T-helper 1 cell (primary cell): Measurements from ENCODE around the gene C11orf68.

Experiments used
- DNase-seq, 5 donors: peaks; one replicate each; pipeline ENCODE4 v3.0.0-alpha.2; 2012 to 2020

The C11orf68 gene

DNA sequence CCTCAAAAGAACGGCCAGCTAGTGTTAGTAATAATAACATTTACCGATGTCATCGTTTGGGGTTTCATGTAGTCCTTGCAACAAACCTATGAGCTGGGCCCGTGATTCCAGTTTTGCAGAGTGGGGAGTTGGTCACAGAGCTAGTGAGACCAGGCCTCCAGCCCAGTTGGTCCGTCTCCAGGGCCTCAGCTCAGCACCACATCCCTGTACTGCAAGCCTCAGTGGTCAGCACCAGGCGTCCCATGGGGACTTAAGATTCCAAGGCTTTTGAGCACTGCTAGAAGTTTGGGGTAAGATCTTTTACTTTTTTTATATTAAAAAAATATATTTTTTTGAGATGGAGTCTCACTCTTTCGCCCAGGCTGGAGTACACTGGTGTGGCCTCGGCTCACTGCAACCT, 25.3 kb upstream of the C11orf68 start:
- no peak for DNase-seq

DNA sequence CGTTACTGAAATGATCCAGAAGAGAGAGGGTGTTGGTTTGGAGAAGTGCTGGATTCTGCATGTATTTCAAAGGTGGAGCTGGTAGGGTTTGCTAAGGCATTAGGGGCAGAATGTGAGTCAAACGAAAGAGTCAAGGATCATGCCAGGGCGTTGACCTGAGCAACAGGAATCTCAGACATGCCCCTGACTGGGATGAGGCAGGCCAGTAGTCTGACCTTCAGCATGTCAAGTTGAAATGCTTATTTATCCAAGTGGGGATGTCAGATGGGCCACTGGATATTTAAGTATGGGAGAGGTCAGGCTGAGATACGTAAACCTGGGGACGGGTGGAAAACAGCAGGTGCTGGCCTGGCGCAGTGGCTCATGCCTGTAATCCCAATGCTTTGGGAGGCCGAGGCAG, 23.7 kb upstream of the C11orf68 start:
- no peak for DNase-seq

DNA sequence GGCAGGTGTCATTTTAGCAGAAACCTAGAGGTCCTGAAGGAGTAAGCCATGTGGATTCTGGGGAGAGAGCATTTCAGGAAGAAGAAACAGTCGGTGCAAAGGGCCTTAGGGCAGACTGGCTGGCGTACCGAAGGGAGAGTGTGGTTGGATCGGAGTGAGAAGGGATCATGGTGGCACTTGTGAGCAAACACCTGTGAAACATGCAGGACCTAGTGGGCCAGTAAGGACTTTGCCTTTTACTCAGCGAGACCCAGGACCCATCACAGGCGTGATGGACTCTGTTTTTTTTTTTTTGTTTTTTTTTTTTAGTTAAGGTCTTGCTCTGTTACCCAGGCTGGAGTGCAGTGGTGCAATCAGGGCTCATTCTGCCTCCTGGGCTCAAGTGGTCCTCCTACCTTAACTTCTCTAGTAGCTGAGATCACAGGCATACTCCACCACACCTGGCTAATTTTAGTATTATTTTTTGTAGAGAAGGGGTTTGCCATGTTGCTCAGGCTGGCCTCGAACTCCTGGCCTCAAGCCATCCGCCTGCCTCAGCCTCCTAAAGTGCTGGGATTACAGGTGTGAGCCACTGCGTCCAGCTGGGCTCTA, 23.0 kb upstream of the C11orf68 start:
- DNase-seq: no peak

DNA sequence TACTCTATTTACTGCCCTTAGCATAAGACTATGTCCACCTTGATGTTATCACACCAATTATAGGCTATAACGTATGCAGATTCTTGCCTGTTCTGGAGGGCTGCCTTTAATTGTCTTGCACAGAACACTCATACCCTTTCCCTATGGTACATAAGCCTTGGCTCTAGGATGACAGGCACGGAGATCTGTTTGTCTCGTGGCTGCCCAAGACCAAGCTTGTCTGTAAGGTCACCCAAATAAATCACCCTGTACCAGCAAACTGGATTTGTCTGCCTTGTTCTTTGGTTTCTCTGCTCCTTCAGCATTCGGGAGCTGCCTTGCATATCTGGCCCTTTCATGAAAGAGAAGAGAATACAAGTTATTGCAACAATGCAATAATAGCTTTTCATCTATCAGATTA, 18.9 kb upstream of the C11orf68 start:
- no peak for DNase-seq

GRCh38 chr11:65934014-65934413, 15.2 kb upstream of the C11orf68 start:
- no peak for DNase-seq

GRCh38 chr11:65932558-65932919, 13.7 kb upstream of the C11orf68 start:
- DNase-seq: no peak

GRCh38 chr11:65931773-65932557, 13.1 kb upstream of the C11orf68 start:
- DNase-seq: no peak

- DNase-seq: no peak
Measured at GRCh38 chr11:65928667-65929066, 9.8 kb upstream of the C11orf68 start.

DNA sequence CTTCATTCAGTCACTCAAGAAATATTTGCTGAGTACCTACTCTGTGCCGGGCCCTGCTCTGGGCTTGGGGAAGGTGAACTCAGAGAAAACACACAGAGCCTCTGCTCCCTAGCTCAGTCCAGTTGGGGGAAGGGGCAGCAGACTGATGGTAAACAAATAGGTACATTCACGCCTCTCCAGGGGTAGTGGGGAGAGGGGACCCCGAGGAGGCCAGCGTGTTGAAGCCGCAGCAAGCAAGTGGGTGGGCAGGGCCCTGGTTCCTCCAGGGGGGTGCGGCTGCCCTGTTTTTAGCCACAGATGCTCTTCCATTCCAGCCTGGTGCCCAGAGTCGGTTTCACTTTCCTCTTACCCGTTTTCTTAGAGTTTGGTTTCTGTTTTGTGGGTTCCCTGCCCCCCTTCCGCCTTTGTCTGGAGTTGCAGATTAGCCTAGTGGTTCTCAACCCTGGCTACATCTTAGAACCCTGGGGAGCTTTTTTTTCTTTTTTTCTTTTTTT, 9.1 kb upstream of the C11orf68 start:
- peak; percentile 55 to 87 (median 72) for DNase-seq

GRCh38 chr11:65925397-65925796, 6.5 kb upstream of the C11orf68 start:
- no peak for DNase-seq

- no peak for DNase-seq
Measured at GRCh38 chr11:65922565-65922964, 3.7 kb upstream of the C11orf68 start.

DNA sequence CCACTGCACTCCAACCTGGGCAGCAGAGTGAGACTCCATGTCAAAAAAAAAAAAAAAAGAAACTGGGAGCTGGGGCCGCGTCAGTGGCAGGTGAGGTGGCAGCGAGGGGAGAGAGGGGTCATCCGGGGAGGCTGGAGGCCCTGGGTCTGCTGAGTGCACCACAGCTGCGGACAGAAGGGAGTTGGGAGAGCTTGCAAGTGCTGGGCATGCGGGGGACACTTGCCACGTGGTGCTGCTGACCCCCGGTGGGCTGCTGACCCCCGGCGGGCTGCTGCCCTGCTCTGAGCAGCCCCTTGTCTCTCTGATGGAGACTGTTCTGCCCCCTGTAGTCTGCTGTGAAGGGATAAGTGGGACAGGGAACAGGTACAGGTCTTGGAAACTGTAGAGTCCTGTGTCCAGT, 3.0 kb upstream of the C11orf68 start:
- no peak for DNase-seq

DNA sequence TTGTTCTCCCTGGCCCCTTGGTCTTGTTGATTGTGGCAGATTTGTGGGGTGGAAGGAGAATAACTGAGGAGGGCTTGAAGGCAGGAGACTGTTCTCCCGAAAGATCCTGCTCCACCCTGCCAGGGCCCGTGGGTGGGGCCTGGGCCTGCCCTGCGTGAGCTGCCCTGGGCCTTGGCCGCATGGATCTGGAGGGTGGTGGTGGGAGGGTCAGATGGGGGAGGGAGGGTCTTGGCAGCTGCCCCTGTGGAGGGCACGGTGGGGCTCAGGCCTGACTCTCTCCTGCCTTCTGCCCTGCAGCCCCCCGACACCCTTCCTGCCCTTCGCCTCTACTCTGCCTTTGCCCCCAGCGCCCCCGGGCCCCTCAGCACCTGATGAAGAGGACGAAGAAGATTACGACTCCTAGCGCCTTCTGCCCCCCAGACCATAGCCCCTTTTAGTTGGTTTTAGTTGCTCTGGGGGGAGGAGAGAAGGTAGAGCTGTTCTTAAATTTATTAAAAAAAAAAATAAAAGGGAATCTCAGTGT, 2.2 kb upstream of the C11orf68 start:
- DNase-seq: no peak

- no peak for DNase-seq
Measured at GRCh38 chr11:65920372-65920802, 1.5 kb upstream of the C11orf68 start.

GRCh38 chr11:65919573-65920371, 910 bp upstream of the C11orf68 start:
- peak in 3 of 5 donors; percentile 48 to 54 (median 54) for DNase-seq

DNA sequence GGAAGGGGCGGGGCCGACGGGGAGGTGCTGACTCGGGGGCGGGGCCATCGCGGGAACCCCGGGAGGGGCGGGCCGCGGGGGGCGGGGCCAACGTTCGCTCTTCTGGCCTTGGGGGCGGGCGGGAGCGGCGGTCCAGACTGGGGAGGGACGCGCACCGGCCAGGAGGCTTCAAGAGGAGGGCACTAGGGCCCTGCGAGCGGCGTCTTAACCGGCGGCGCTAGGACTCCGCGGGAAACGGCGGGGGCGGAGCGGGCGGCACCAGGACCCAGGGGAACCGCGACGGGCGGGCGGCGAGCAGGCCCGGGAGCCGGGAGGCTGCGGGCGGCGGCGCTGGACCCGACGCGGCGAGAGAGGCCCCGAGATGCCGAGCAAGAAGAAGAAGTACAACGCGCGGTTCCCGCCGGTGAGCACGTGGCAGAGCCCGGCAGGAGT, 295 bp upstream of the C11orf68 start, which contains the start of gene DRAP1:
TSS of gene DRAP1 (plus strand) at position 286 of the 432 bp plus-strand sequence. CDS start at position 362, 76 bp downstream.
- DNase-seq: peak; percentile 98 to 100 (median 99)

GRCh38 chr11:65917434-65918210, 1.2 kb downstream of the C11orf68 start:
- DNase-seq: no peak

DNA sequence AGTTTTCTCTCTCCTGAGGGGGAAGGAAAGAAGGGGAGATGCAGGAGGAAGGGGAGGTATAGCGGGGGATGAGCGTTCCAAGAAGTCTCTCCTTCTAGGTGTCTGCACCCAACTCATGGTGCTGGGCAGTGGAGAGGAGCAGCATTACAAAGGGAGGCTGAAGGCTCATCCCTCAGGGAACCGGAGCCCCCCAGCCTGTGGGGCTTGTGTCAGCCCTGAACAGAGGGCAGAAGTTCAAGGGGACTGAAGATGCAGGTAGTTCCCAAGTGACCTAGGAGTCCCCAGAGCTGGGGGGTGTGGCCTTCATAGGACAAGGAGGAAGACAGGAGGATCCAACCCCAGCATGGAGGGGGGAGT, 1.8 kb downstream of the C11orf68 start:
- no peak for DNase-seq

DNA sequence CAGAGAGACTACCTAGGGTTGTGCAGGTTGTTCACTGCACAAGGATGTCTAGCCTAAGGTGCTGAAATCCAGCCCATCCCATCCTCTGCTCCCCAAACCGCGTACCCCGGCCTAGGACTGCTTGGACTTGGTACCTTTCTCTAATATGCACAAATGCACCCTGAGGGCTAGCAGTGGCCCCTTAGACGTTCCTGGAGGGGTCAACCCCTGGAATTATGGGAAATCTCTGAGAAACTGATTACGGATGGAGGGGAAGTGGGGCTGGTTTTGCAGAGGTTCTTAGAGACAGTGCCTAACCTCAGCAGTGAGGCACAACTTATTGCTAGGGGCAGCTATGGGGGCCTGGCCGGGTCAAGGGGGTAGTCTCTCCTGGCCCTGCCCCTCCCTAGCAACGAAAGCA, 2.5 kb downstream of the C11orf68 start:
- DNase-seq: no peak

GRCh38 chr11:65915821-65916251, 3.0 kb downstream of the C11orf68 start:
- DNase-seq: no peak

- no peak for DNase-seq
Measured at GRCh38 chr11:65915101-65915820, 3.6 kb downstream of the C11orf68 start.

DNA sequence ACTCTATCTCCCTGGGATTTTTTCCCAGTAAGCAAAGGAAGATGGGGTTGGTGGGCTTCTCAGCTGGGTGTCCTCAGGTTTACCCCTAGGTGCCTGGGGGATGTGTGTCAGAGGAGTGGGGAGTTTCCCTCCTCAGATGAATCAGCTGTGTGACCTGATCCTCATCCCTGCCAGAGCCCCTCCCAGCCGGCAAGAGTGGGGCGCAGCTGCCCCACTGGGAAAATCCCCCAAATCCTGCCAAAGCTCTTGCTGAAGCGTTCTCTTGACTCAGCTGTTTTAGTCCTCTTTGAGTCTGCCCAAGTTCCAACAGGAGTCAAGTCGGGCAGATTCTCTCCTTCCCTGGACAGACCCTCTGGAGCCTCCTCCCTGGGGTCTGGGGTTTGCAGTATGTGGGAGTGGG, 6.0 kb downstream of the C11orf68 start:
- DNase-seq: no peak
